Measurements from ENCODE around the gene PBX1.

DNA sequence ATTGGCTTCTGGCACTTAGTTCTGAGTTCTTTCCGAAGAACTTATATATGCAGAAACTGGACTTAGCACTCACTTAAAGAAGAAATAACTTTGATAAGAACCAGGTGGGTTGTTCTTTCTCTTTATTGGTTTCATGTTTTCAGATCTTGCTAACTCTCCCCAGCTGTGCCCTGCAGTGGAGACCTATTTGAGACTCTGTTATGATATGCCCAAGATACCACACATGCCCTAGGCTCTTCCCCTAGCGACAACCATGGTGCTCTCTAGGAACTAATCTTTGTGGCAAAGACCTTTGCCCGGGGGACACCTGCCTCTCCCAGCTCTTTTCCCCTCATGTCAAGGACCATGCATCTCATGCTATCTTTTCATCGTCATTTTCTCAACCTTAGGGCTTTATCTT, 128.8 kb downstream of the PBX1 start:
- TF ChIP-seq SMAD3 (CRISPR knock-in tag; IDR thresholded peaks at IDR 0.05; ENCODE audit: borderline replicate concordance) = no peak
- no peak for TF ChIP-seq HMGA2 (CRISPR knock-in tag; IDR thresholded peaks at IDR 0.05)
- TF ChIP-seq CTCF (IDR thresholded peaks at IDR 0.05) = no peak
- no peak for TF ChIP-seq ATF3 (CRISPR knock-in tag; conservative IDR thresholded peaks at IDR 0.05)
- TF ChIP-seq, protein P1, sequence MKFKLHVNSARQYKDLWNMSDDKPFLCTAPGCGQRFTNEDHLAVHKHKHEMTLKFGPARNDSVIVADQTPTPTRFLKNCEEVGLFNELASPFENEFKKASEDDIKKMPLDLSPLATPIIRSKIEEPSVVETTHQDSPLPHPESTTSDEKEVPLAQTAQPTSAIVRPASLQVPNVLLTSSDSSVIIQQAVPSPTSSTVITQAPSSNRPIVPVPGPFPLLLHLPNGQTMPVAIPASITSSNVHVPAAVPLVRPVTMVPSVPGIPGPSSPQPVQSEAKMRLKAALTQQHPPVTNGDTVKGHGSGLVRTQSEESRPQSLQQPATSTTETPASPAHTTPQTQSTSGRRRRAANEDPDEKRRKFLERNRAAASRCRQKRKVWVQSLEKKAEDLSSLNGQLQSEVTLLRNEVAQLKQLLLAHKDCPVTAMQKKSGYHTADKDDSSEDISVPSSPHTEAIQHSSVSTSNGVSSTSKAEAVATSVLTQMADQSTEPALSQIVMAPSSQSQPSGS (CRISPR knock-in tag; IDR thresholded peaks at IDR 0.05; ENCODE audit: borderline replicate concordance, low read depth) = no peak
- TF ChIP-seq, protein P2, sequence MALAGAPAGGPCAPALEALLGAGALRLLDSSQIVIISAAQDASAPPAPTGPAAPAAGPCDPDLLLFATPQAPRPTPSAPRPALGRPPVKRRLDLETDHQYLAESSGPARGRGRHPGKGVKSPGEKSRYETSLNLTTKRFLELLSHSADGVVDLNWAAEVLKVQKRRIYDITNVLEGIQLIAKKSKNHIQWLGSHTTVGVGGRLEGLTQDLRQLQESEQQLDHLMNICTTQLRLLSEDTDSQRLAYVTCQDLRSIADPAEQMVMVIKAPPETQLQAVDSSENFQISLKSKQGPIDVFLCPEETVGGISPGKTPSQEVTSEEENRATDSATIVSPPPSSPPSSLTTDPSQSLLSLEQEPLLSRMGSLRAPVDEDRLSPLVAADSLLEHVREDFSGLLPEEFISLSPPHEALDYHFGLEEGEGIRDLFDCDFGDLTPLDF (CRISPR knock-in tag; IDR thresholded peaks at IDR 0.05) = no peak
- TF ChIP-seq FOXK1 (CRISPR knock-in tag; IDR thresholded peaks at IDR 0.05) = no peak
- no peak for TF ChIP-seq ZBTB43 (CRISPR knock-in tag; IDR thresholded peaks at IDR 0.05)
- TF ChIP-seq, protein P3, sequence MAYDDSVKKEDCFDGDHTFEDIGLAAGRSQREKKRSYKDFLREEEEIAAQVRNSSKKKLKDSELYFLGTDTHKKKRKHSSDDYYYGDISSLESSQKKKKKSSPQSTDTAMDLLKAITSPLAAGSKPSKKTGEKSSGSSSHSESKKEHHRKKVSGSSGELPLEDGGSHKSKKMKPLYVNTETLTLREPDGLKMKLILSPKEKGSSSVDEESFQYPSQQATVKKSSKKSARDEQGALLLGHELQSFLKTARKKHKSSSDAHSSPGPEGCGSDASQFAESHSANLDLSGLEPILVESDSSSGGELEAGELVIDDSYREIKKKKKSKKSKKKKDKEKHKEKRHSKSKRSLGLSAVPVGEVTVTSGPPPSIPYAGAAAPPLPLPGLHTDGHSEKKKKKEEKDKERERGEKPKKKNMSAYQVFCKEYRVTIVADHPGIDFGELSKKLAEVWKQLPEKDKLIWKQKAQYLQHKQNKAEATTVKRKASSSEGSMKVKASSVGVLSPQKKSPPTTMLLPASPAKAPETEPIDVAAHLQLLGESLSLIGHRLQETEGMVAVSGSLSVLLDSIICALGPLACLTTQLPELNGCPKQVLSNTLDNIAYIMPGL (CRISPR knock-in tag; IDR thresholded peaks at IDR 0.05) = no peak
- no peak for TF ChIP-seq JUN (CRISPR knock-in tag; IDR thresholded peaks at IDR 0.05)
- TF ChIP-seq NR1H2 (CRISPR knock-in tag; IDR thresholded peaks at IDR 0.05) = no peak
- no peak for TF ChIP-seq TEAD4 (CRISPR knock-in tag; IDR thresholded peaks at IDR 0.05)
